HEK293T (cell line): ENCODE data around the gene PRRC1.

Experiments
- ARNT ChIP-seq: fragments of 450-650 bp; IDR thresholded peaks from 2 replicates; pipeline ENCODE4 v1.6.1; 2017; ENCODE audit warnings: mild to moderate bottlenecking
- ELF4 ChIP-seq: fragments of 450-650 bp; IDR thresholded peaks from 2 replicates; pipeline ENCODE4 v1.6.1; 2017; ENCODE audit warnings: antibody characterized with exemption
- FOXA1 ChIP-seq: fragments of 450-650 bp; IDR thresholded peaks from 2 replicates; pipeline ENCODE4 v1.6.1; 2016; ENCODE audit warnings: mild to moderate bottlenecking
- FOXK2 ChIP-seq: fragments of 450-650 bp; IDR thresholded peaks from 2 replicates; pipeline ENCODE4 v1.6.1; 2016; ENCODE audit warnings: mild to moderate bottlenecking
- FOXM1 ChIP-seq: fragments of 450-650 bp; IDR thresholded peaks from 2 replicates; pipeline ENCODE4 v1.6.1; 2017; ENCODE audit warnings: mild to moderate bottlenecking, borderline replicate concordance
- LEF1 ChIP-seq: fragments of 450-650 bp; IDR thresholded peaks from 2 replicates; pipeline ENCODE4 v1.6.1; 2017; ENCODE audit warnings: mild to moderate bottlenecking, borderline replicate concordance
- NFRKB ChIP-seq: fragments of 450-650 bp; IDR thresholded peaks from 2 replicates; pipeline ENCODE4 v1.6.1; 2016; ENCODE audit warnings: mild to moderate bottlenecking, moderate library complexity
- SP1 ChIP-seq: fragments of 450-650 bp; IDR thresholded peaks from 2 replicates; pipeline ENCODE4 v1.6.1; 2017
- SUZ12 ChIP-seq: fragments of 450-650 bp; IDR thresholded peaks from 2 replicates; pipeline ENCODE4 v1.6.1; 2016; ENCODE audit warnings: mild to moderate bottlenecking
- TARDBP ChIP-seq: fragments of 450-650 bp; IDR thresholded peaks from 2 replicates; pipeline ENCODE4 v1.6.1; 2016

DNA sequence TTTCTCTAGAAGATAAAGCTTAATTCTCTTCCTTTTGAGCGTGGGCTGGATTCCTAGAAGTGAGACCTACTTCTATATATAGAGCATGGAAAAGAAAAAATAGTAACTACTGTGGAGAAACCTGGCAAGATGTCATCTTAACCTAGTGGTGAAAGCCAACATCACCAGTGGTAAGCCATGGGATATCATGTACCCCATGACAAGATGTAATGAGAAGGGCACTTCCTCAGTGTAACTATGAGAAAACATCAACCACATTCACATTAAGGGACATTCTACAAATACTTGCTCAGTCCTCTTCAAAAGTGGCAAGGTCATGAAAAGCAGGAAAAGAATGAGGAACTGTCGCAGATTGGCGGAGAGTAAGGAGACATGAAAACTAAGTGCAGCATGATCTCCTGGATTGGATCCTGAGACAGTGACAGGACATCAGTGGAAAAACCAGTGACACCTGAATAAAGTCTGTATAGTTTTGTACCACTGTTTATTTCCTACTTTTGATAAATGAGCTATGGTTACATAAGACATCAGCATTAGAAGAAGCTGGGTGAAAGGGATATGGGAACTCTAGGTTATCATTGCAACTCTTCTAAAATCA lies 65.4 kb downstream of the PRRC1 start:
- TF ChIP-seq SUZ12 = no peak
- no peak for TF ChIP-seq LEF1
- no peak for TF ChIP-seq TARDBP
- no peak for TF ChIP-seq ELF4
- TF ChIP-seq SP1 = no peak
- TF ChIP-seq ARNT = no peak
- no peak for TF ChIP-seq FOXM1
- no peak for TF ChIP-seq FOXA1
- TF ChIP-seq NFRKB = no peak
- TF ChIP-seq FOXK2 = no peak
